Mesenchymal stem cell (in vitro differentiated cells and primary cell): ENCODE measurements around the gene CRYGA.
A peak's percentile ranks its signal among the peaks of the same experiment; 100 is the strongest.

Experiments used
- DNase-seq: peaks from one replicate; pipeline ENCODE4 v3.0.0-alpha.2; 2013
- H2AFZ ChIP-seq: one replicate; pipeline ENCODE4 v1.6.1; 2013; ENCODE audit warnings: low read depth, mild to moderate bottlenecking, control low read depth, inconsistent platforms, low read length, moderate library complexity
- H2AK5ac ChIP-seq: 2 replicates; pipeline ENCODE4 v1.6.1; 2013; ENCODE audit warnings: low read length, moderate library complexity, mild to moderate bottlenecking, inconsistent platforms; ENCODE audit not compliant: severe bottlenecking
- H2BK120ac ChIP-seq: one replicate; pipeline ENCODE4 v1.6.1; 2013; ENCODE audit warnings: low read depth, mild to moderate bottlenecking, inconsistent platforms, low read length, moderate library complexity
- H2BK12ac ChIP-seq, 2 experiments: one replicate each; pipeline ENCODE4 v1.6.1; 2013; ENCODE audit warnings: inconsistent platforms in 2 of 2, low read length in 2 of 2, mild to moderate bottlenecking in 2 of 2, moderate library complexity in 2 of 2, control low read depth in 1 of 2
- H2BK15ac ChIP-seq: one replicate; pipeline ENCODE4 v1.6.1; 2013; ENCODE audit warnings: mild to moderate bottlenecking, low read depth, inconsistent platforms; ENCODE audit not compliant: poor library complexity, severe bottlenecking
- H2BK5ac ChIP-seq: 2 replicates; pipeline ENCODE4 v1.6.1; 2013; ENCODE audit warnings: low read depth, mild to moderate bottlenecking, low read length, control low read depth, inconsistent platforms; ENCODE audit not compliant: poor library complexity, severe bottlenecking
- H3K14ac ChIP-seq, 2 experiments: one replicate each; pipeline ENCODE4 v1.6.1; 2013; ENCODE audit warnings: inconsistent platforms in 2 of 2, low read length in 2 of 2, control low read depth in 1 of 2, mild to moderate bottlenecking in 1 of 2, moderate library complexity in 1 of 2
- H3K18ac ChIP-seq, 2 experiments: one replicate each; pipeline ENCODE4 v1.6.1; 2013; ENCODE audit warnings: inconsistent platforms in 2 of 2, low read length in 2 of 2, control low read depth in 1 of 2, low read depth in 1 of 2, mild to moderate bottlenecking in 1 of 2
- H3K23ac ChIP-seq, 2 experiments: one replicate each; pipeline ENCODE4 v1.6.1; 2013; ENCODE audit warnings: inconsistent platforms in 2 of 2, low read length in 2 of 2, mild to moderate bottlenecking in 2 of 2, moderate library complexity in 2 of 2, control low read depth in 1 of 2
- H3K27ac ChIP-seq: 2 replicates; pipeline ENCODE4 v1.5.1; 2013; ENCODE audit warnings: mild to moderate bottlenecking, moderate library complexity, low read length, control low read depth, inconsistent platforms; ENCODE audit not compliant: poor library complexity, severe bottlenecking
- H3K27me3 ChIP-seq, 2 experiments: 2 replicates each; pipeline versions ENCODE4 v1.6.1 to v1.7.0; 2013; ENCODE audit warnings: low read length in 2 of 2, mild to moderate bottlenecking in 2 of 2, moderate library complexity in 2 of 2, control low read depth in 1 of 2, inconsistent platforms in 1 of 2; ENCODE audit not compliant: control insufficient read depth in 1 of 2, insufficient read depth in 1 of 2
- H3K36me3 ChIP-seq, 2 experiments: 2 replicates each; pipeline versions ENCODE4 v1.6.1 to v1.7.0; 2013; ENCODE audit warnings: low read length in 2 of 2, control low read depth in 1 of 2, inconsistent platforms in 1 of 2, low read depth in 1 of 2, mild to moderate bottlenecking in 1 of 2; ENCODE audit not compliant: insufficient read depth in 2 of 2, control insufficient read depth in 1 of 2
- H3K4ac ChIP-seq, 2 experiments: one replicate each; pipeline ENCODE4 v1.6.1; 2013; ENCODE audit warnings: inconsistent platforms in 2 of 2, low read length in 2 of 2, mild to moderate bottlenecking in 2 of 2, moderate library complexity in 2 of 2, control low read depth in 1 of 2, low read depth in 1 of 2
- H3K4me1 ChIP-seq: 2 replicates; pipeline ENCODE4 v1.6.1; 2013; ENCODE audit warnings: low read depth, low read length, control low read depth; ENCODE audit not compliant: control insufficient read depth, insufficient read depth
- H3K4me2 ChIP-seq: 2 replicates; pipeline ENCODE4 v1.6.1; 2013; ENCODE audit warnings: low read length, mild to moderate bottlenecking, inconsistent platforms; ENCODE audit not compliant: poor library complexity, severe bottlenecking
- H3K4me3 ChIP-seq, 2 experiments: 2 replicates each; pipeline versions ENCODE4 v1.5.1 to v1.7.0; 2013; ENCODE audit warnings: low read length in 2 of 2, mild to moderate bottlenecking in 2 of 2, control low read depth in 1 of 2, low read depth in 1 of 2; ENCODE audit not compliant: insufficient read depth in 1 of 2
- H3K79me1 ChIP-seq: replicated peaks from 2 replicates; pipeline ENCODE4 v1.6.1; 2013; ENCODE audit warnings: mild to moderate bottlenecking, control low read depth, low read length, inconsistent platforms; ENCODE audit not compliant: poor library complexity, severe bottlenecking
- H3K9ac ChIP-seq: 2 replicates; pipeline ENCODE4 v1.7.0; 2013; ENCODE audit warnings: mild to moderate bottlenecking, low read length, moderate library complexity
- H3K9me3 ChIP-seq: 2 replicates; pipeline ENCODE4 v1.7.0; 2013; ENCODE audit warnings: mild to moderate bottlenecking, low read length; ENCODE audit not compliant: control insufficient read depth
- H4K8ac ChIP-seq: one replicate; pipeline ENCODE4 v1.6.1; 2013; ENCODE audit warnings: inconsistent platforms, mild to moderate bottlenecking, low read length, moderate library complexity
- H4K91ac ChIP-seq: one replicate; pipeline ENCODE4 v1.6.1; 2013; ENCODE audit warnings: mild to moderate bottlenecking, low read length, inconsistent platforms
- WGBS: methylation state at CpG from one replicate; pipeline ENCODE4 v1.1.7; 2013; ENCODE audit warnings: mixed read lengths; 5-methylcytosine and 5-hydroxymethylcytosine counted together

CRYGA gene

GRCh38 chr2:208175069-208175839, 11.9 kb upstream of the CRYGA start:
- Histone ChIP-seq H3K14ac (no peak overlapping the region), H3K18ac (no peak overlapping the region), H3K4me1 (peaks cover 2% of the 10 kb centered on the region), H4K91ac (no peak overlapping the region), H3K9ac (peak overlapping the region; percentile 63), H2BK15ac (no peak overlapping the region), H2BK12ac (no peak overlapping the region), H2AFZ (no peak overlapping the region), H3K4me2 (no peak overlapping the region), H2BK5ac (no peak overlapping the region), H3K36me3 (no peaks in the 10 kb centered on the region), H3K23ac (no peak overlapping the region), H2BK120ac (no peak overlapping the region), H4K8ac (no peak overlapping the region), H3K27me3 (no peaks in the 10 kb centered on the region), H3K79me1 (no peaks in the 10 kb centered on the region), H3K9me3 (no peaks in the 10 kb centered on the region), H3K27ac (no peak overlapping the region), H3K4ac (no peak overlapping the region), H3K4me3 (no peak overlapping the region), H2AK5ac (no peak overlapping the region)
- DNase-seq, result peak; percentile 73
- WGBS, result 59% methylated on average over 16 of the region's 21 CpGs

- H3K18ac ChIP-seq, result no peak overlapping the region
- no peak overlapping the region for H3K4ac ChIP-seq
- H3K79me1 ChIP-seq, result no peaks in the 10 kb centered on the region
- no peak overlapping the region for H3K14ac ChIP-seq
- no peak for DNase-seq
- H4K91ac ChIP-seq, result no peak overlapping the region
- H3K36me3 ChIP-seq, result no peaks in the 10 kb centered on the region
- no peak overlapping the region for H2BK12ac ChIP-seq
- no peak overlapping the region for H2BK15ac ChIP-seq
- no peak overlapping the region for H3K9ac ChIP-seq
- no peak overlapping the region for H2BK5ac ChIP-seq
- 89% methylated on average over 9 of the region's 9 CpGs for WGBS
- no peaks in the 10 kb centered on the region for H3K27me3 ChIP-seq
- H3K27ac ChIP-seq, result no peak overlapping the region
- no peak overlapping the region for H3K4me3 ChIP-seq
- H3K9me3 ChIP-seq, result no peaks in the 10 kb centered on the region
- H2AFZ ChIP-seq, result no peak overlapping the region
- H2AK5ac ChIP-seq, result no peak overlapping the region
- H2BK120ac ChIP-seq, result no peak overlapping the region
- H3K4me1 ChIP-seq, result no peaks in the 10 kb centered on the region
- H3K4me2 ChIP-seq, result no peak overlapping the region
- no peak overlapping the region for H3K23ac ChIP-seq
- H4K8ac ChIP-seq, result no peak overlapping the region
These were observed 10.8 kb upstream of the CRYGA start for GRCh38 chr2:208174144-208174543.

- no peak overlapping the region for H3K4me2 ChIP-seq
- WGBS, result 89% methylated on average over 4 of the region's 4 CpGs
- no peak for DNase-seq
These were observed 8.7 kb upstream of the CRYGA start for GRCh38 chr2:208172125-208172524.

GRCh38 chr2:208164951-208165755, 1.8 kb upstream of the CRYGA start:
- H3K27me3 ChIP-seq, result peaks cover 4 to 6% of the 10 kb centered on the region in 2 experiments
- no peak overlapping the region for H3K4ac ChIP-seq
- H3K27ac ChIP-seq, result no peak overlapping the region
- no peaks in the 10 kb centered on the region for H3K36me3 ChIP-seq
- whole genome bisulfite sequencing, result 76% methylated on average over 1 of the region's 2 CpGs
- H3K4me3 ChIP-seq, result no peak overlapping the region
- no peak overlapping the region for H2BK12ac ChIP-seq
- H3K23ac ChIP-seq, result no peak overlapping the region
- no peak overlapping the region for H4K8ac ChIP-seq
- H2AK5ac ChIP-seq, result no peak overlapping the region
- H3K9me3 ChIP-seq, result no peaks in the 10 kb centered on the region
- H4K91ac ChIP-seq, result no peak overlapping the region
- no peak overlapping the region for H2BK5ac ChIP-seq
- H3K9ac ChIP-seq, result no peak overlapping the region
- no peak overlapping the region for H2BK15ac ChIP-seq
- no peak overlapping the region for H2BK120ac ChIP-seq
- no peak overlapping the region for H3K14ac ChIP-seq
- H3K79me1 ChIP-seq, result no peaks in the 10 kb centered on the region
- H2AFZ ChIP-seq, result no peak overlapping the region
- no peak for DNase-seq
- no peaks in the 10 kb centered on the region for H3K4me1 ChIP-seq
- no peak overlapping the region for H3K4me2 ChIP-seq
- no peak overlapping the region for H3K18ac ChIP-seq

More at GRCh38 chr2:208172125-208172524, 8.7 kb upstream of the CRYGA start:
- Histone ChIP-seq H3K9me3 (no peaks in the 10 kb centered on the region), H2BK12ac (no peak overlapping the region), H4K8ac (no peak overlapping the region), H3K4me3 (no peak overlapping the region), H3K27me3 (no peaks in the 10 kb centered on the region), H2AFZ (no peak overlapping the region), H3K14ac (no peak overlapping the region), H3K4me1 (no peaks in the 10 kb centered on the region), H3K36me3 (no peaks in the 10 kb centered on the region), H4K91ac (no peak overlapping the region), H3K4ac (no peak overlapping the region), H2BK5ac (no peak overlapping the region), H2BK120ac (no peak overlapping the region), H3K79me1 (no peaks in the 10 kb centered on the region), H3K18ac (no peak overlapping the region), H3K23ac (no peak overlapping the region), H3K9ac (no peak overlapping the region), H2BK15ac (no peak overlapping the region), H3K27ac (no peak overlapping the region), H2AK5ac (no peak overlapping the region)
